HK-2 (cell line): ENCODE data around the gene RGS1.

ENCODE experiments used
- DNase-seq: peaks from one replicate; pipeline ENCODE4 v3.0.0-alpha.2; 2018; ENCODE audit not compliant: unreplicated experiment

RGS1 gene

GRCh38 chr1:192553741-192554140, 21.8 kb upstream of the RGS1 start:
- DNase-seq = no peak

DNA sequence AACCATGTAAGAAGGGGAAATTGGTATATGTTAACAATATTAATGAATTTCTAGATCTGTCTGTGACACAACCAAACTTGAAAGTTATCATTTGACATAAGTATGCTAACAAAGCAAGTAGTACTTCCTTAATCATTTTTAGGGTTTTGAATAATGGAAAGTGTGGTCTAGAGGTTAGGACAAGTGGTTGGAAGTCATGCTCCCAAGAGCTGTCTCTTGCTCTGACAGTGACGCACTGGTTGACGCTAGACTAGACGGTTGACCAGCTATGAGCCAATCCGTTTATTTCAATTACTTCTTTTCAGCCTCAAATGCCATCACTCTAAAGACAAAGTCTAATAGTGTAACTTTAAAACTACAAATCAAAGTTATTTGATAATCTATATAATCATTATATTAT, 20.7 kb upstream of the RGS1 start:
- DNase-seq = no peak

DNA sequence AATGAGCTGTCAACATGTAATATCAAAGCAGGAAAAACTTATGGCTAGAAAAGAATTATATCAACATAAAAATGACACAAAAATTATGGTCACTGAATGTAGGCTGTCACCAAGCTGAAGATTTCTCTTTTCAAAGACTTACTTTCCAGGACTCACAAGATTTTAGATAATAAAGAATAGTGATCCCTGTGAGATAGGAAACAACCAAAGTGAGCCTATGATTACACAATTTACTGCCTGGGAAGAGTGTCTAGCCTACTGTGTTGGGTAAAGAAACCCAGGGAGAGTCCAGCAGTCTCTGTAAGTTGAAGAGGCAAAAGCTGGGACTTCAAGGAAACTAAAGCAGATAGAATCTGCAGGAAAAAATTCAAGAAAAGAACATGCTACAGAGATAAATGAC, 20.2 kb upstream of the RGS1 start:
- no peak for DNase-seq

DNA sequence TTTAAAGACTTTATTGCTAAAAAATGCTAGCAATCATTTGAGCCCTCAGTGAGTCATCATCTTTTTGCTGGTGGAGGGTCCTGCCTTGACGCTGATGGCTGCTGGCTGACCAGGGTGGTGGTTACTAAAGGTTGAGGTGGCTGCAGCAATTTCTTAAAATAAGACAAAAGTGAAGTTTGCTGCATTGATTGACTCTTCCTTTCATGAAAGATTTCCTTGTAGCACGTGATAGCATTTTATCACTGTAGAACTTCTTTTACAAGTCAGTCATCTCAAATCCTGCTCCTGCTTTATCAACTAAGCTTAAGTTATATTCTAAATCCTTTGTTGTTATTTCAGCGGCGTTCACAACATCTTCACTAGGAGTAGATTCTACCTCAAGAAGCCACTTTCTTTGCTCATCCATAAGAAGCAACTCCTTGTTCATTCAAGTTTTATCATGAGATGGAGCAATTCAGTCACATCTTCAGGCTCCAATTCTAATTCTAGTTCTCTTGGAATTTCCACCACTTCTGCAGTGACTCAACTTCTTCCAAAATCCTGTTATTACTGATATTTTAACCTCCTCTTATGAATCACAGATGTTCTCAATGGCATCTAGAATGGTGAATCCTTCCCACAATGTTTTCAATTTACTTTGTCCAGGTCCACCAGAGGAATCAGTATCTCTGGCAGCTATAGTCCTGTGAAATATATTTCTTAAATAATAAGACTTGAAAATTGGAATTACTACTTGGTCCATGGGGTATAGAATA, 17.6 kb upstream of the RGS1 start:
- no peak for DNase-seq

DNA sequence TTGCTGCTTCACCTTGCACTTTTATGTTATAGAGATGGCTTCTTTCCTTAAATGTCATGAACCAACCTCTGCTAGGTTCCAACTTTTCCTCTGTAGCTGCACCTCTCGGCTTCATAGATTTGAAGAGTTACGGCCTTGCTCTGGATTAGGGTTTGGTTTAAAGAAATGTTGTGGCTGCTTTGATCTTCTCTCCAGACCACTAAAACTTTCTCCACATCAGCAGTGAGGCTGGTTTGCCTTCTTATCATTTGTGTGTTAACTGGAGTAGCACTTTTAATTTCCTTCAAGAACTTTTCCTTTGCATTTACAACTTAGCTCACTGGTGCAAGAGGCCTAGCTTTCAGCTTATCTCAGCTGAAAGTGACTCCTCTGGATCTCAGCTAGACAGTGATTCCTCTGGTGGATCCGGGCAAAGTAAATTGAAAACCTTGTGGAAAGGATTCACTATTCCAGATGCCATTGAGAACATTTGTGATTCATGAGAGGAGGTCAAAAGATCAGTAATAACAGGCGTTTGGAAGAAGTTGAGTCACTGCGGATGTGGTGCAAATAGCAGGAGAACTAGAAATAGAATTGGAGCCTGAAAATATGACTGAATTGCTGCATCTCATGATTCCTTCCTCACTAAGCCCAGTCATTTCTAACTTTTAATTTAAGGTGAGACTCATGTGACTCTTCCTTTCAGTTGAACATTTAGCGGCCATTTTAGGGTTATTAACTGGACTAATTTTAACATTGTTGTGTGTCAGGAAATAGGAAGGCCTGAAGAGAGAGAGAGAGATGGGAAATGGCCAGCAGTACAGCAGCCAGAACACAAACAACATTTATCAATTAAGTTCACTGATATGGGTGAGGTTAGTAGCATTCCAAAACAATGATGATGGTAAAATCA, 16.2 kb upstream of the RGS1 start:
- DNase-seq = no peak

- DNase-seq = no peak
Measured at GRCh38 chr1:192561301-192561700, 14.3 kb upstream of the RGS1 start.

GRCh38 chr1:192563129-192563528, 12.4 kb upstream of the RGS1 start:
- no peak for DNase-seq

GRCh38 chr1:192564099-192564498, 11.5 kb upstream of the RGS1 start:
- DNase-seq = no peak

DNA sequence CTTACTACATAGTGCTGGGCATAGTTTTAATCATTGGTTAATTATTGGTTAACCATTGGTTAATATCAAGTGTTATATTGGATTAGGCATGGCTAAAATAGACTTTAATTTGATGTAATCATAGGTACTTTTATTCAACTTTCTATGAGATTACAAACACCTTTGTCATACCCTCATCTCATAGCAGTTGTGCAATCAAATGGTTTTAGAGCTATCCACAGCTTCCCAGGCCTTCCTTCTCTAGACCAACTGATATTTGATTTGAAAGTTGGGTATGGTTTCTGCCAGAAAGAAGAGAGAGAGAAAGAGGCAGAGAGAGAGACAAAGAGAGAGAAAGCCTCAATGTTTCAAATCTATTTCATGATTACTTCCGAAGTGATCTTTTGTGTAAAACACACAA, 9.6 kb upstream of the RGS1 start:
- no peak for DNase-seq

DNA sequence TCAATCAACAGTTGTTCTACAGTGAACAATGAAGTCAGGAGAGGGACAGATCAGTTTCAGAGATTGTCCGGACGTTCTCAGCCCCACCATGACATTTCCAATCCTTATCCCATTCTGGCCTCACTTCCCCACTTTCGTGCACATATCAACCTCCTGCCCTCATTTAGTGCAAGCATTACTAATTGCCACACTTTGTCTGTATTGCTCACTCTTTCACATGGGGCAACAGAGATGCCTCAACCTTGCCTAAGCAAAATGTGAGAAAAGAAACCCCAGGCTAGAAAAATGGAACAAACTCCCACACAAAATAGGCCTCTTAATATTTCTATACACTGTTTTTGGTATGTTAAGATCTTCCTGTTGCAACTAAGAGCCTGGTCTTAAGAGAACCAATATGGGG, 8.9 kb upstream of the RGS1 start:
- DNase-seq = no peak

DNA sequence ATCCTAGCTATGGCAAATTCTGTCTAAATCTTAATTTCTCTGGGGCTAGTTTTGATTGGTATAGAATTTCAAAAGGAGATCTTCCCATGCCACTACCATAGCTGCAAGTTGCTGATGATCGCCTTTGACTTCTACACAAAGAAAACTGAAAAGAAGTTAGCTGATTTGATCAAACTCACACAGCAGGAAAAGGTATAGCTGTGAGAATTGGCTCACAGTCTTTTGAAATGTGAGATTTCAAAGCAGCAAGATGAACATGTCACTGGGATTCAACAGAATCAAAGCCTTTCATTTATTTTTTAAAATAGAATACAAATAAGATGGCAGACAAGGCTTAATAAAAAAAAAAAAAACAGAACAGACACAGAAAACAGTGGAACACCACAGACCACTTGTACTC, 7.5 kb upstream of the RGS1 start:
- no peak for DNase-seq

GRCh38 chr1:192571668-192572067, 3.9 kb upstream of the RGS1 start:
- no peak for DNase-seq

- no peak for DNase-seq
Measured at GRCh38 chr1:192573499-192573898, 2.1 kb upstream of the RGS1 start.

GRCh38 chr1:192574073-192574472, 1.5 kb upstream of the RGS1 start:
- no peak for DNase-seq

DNA sequence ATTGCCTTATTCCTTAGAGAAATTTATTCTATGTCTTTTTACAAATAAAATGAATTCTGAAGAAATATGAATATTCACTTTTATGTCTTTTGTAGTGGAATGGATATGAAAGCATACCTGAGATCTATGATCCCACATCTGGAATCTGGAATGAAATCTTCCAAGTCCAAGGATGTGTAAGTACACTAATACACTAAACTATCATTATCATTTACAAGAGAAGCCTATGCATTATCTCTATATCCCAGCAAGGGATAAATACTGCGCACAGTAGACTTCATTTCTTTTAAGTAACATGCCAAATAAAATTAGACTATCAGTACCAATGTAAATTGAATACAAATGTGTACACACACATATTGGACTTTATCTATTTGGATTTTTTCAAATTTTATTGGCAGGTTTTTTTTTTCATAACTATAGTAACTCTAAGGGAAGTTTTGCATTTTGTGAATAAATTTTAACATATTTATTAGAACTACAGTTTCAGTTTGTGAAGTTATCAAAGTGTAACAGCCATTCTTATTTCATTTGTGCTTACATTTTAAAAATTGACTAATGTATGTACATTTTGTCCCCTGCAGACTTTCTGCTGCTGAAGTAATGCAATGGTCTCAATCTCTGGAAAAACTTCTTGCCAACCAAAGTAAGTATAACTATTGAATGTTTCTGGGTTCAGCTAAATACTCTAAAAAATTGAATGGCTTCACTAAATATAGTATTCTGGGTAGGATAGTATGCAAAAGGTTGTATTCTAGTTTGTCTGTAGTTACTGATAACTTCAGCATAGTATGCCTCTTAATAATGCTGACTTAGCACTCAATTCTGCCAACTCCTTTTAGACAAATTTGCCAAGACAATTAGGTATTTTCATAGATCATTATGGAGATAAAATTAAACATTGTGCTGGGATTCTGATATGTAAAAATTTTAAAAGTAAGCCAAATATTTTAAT, 894 bp downstream of the RGS1 start:
- DNase-seq = no peak

- no peak for DNase-seq
Measured at GRCh38 chr1:192577145-192578140, 1.9 kb downstream of the RGS1 start.

DNA sequence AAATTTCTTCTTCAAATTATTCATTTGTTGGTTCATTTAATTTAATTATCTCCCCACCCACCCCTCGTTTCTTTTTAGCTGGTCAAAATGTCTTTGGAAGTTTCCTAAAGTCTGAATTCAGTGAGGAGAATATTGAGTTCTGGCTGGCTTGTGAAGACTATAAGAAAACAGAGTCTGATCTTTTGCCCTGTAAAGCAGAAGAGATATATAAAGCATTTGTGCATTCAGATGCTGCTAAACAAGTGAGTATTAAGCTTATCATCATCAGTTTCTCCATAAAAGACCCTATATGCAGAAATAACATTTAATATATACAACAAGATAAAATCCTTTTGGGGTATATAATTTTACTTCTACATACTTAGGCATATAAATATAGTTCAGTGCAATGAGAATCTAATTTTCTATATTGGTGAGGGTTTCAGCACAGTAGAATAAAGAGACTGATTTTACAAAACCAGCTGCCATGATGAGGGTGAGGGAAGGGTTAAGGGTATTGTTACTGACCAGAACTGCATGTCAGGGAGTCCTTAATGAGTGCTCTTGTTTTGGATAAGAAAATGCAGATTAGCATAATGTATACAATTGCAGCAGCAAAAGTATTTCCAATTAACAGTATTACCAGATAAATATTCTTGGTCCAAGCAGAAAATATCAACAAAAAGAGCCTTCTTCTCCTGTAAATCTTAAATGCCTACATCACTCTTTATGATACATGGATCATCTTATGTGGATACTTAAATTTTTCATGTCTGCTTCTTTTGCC, 2.8 kb downstream of the RGS1 start:
- no peak for DNase-seq

GRCh38 chr1:192579010-192579738, 3.6 kb downstream of the RGS1 start:
- DNase-seq = no peak

DNA sequence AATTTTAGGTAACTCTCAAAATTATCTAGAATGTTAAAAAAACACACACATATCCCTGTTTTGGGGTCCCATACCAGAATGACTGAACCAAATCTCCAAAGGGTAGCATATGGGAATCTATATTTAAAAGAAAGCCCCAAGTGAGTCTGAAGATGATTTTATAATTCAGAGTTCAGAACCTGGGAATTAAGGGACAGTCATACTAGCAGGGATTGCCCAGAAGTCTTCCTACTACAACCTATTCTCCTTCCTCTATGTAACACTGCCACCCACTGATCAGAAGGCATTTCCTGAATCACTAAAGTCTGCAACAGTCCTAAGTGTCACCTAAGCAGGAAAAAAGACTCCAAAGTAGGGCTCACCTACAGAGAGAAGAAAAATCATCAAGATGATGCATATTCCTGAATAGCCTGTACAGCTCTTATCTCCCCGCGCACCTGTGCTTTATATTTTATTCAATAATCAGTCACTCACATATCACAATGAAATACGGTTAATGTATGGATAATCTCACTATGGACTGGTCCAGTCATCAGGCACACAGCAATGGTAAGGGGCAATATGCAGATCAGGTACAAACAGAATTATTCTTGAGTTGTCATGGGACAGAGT, 4.9 kb downstream of the RGS1 start:
- no peak for DNase-seq
